ENCODE data around the gene SPRR2F.

Gene SPRR2F

GRCh38 chr1:153113416-153113815, at the start of gene SPRR2F:
Gene SPRR2F, minus strand, starts transcription at chr1:153113516. Its CDS starts 783 bp downstream, at chr1:153112733.
- no peak within 1 kb of the TSS for H3K4me3 ChIP-seq (ENCODE audit: low read depth, low read length)
- no peak for DNase-seq (ENCODE audit: low read depth)
- TF ChIP-seq CTCF (IDR thresholded peaks at IDR 0.05; ENCODE audit: low read depth, low read length, missing control alignments): no peak

- no peak for TF ChIP-seq CTCF (IDR thresholded peaks at IDR 0.05; ENCODE audit: low read depth, low read length, missing control alignments)
- H3K4me3 ChIP-seq (ENCODE audit: low read depth, low read length): no peak overlapping the region
- DNase-seq (ENCODE audit: low read depth): no peak
Observed at GRCh38 chr1:153155541-153155940, 42.2 kb upstream of the SPRR2F start.

DNA sequence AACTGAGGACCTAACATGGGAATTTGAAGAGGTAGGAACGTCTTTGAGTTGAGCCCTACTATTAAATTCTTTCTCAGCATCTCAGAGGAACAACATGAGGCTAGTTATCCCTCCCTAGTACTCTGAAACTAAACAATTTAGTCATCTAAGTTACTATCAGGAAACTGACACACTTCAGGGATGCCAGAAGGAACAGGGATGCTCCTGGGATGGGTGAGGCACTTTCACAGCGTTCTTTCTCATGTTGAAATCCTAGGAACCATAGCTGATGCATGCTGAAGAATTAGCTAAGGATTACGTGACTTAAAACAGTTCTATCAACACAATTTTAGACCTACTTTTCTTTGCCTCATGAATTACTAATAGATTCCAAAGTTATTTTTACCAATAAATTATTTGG, 39.2 kb upstream of the SPRR2F start:
- H3K4me3 ChIP-seq (ENCODE audit: low read depth, low read length): no peak overlapping the region
- TF ChIP-seq CTCF (IDR thresholded peaks at IDR 0.05; ENCODE audit: low read depth, low read length, missing control alignments): no peak
- no peak for DNase-seq (ENCODE audit: low read depth)

DNA sequence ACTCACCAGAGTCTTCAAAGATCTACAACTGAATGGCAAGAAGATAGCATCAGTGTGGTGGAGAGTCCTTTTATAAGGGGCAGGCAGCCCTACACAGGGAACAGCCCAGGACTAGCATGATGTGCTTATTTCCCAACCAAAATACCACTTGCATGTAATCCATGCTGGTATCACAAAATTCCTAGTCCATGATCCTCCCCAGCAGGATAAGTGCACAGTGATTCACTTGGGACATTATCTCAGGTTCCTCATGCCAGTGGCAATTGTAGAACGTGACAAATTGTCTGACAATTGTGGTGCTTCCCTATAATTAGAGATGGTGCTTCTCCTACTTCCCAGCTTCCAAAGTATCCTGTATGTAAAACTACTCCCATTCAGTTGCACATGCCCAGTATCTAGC, 37.5 kb upstream of the SPRR2F start, which contains the start of gene SPRR2G:
TSS of gene SPRR2G (minus strand) at position 45 of the 400 bp plus-strand sequence. CDS start 780 bp downstream, outside the sequence.
- TF ChIP-seq CTCF (IDR thresholded peaks at IDR 0.05; ENCODE audit: low read depth, low read length, missing control alignments): no peak
- H3K4me3 ChIP-seq (ENCODE audit: low read depth, low read length): no peak within 1 kb of the TSS
- DNase-seq (ENCODE audit: low read depth): no peak

DNA sequence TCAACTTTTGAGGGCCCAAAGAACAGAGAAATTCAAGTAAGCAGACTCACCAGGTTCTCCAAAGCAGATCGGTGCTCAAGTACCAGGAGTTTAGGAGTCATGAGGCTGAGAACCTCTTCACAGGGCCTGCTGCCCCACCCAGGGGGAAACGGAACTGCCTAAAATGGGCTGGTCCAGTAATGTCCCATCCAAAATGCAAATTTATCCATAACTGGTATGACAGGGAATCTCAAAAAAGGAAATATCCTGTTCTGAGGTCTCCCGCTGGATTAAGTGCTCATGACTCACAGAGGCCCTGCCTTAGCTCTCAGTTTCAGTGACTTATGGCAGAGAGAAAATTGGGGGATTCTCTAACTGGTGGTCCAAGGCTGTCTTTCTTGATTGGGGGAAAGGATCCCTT, 28.1 kb upstream of the SPRR2F start:
- no peak overlapping the region for H3K4me3 ChIP-seq (ENCODE audit: low read depth, low read length)
- TF ChIP-seq CTCF (IDR thresholded peaks at IDR 0.05; ENCODE audit: low read depth, low read length, missing control alignments): no peak
- DNase-seq (ENCODE audit: low read depth): no peak

GRCh38 chr1:153140484-153140883, 27.2 kb upstream of the SPRR2F start:
- DNase-seq (ENCODE audit: low read depth): no peak
- H3K4me3 ChIP-seq (ENCODE audit: low read depth, low read length): no peak overlapping the region
- no peak for TF ChIP-seq CTCF (IDR thresholded peaks at IDR 0.05; ENCODE audit: low read depth, low read length, missing control alignments)

DNA sequence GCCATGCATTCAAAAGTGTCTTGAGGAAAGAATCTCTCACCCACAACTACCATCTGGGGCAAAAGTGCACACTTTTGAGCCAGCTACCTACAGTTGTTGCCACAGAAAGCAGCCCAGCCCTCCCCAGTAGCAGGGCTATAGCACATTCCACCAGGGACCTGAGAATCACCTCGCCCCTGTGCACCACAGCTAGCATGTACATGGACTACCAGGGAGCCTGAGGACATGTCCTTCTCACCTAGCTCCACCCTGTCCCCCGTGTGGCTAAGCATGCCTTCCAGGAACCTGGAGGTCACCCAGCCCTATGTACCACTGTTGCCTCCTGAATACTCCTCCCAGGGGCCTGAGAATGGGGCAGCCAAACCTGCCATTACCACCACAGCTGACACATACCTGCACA, 20.4 kb upstream of the SPRR2F start:
- TF ChIP-seq CTCF (IDR thresholded peaks at IDR 0.05; ENCODE audit: low read depth, low read length, missing control alignments): no peak
- H3K4me3 ChIP-seq (ENCODE audit: low read depth, low read length): no peak overlapping the region
- DNase-seq (ENCODE audit: low read depth): no peak
